Transverse colon (tissue), 3 donors: ENCODE data around the gene TJP1.

Source experiments
- EP300 ChIP-seq: sonication (generic); formaldehyde crosslinking; IDR thresholded peaks from one replicate; pipeline ENCODE4 v1.6.1; 2017; ENCODE audit warnings: antibody characterized with exemption, low read depth
- POLR2A ChIP-seq: fragments of 450-650 bp; IDR thresholded peaks from one replicate; pipeline ENCODE4 v1.6.1; 2016; ENCODE audit warnings: antibody characterized with exemption, mild to moderate bottlenecking, moderate library complexity
- TF ChIP-seq, protein P1 (sequence below), 5 experiments: fragments of 200-600 bp in 3 of 5; fragments of 450-650 bp in 2 of 5; sonication (generic) in 3 of 5; IDR thresholded peaks; 1 replicate in 2 of 5; 2 replicates in 3 of 5; pipeline ENCODE4 v1.5.1; 2016 to 2017; ENCODE audit warnings: antibody characterized with exemption in 5 of 5, inconsistent platforms in 3 of 5, mild to moderate bottlenecking in 2 of 5, moderate library complexity in 1 of 5

- TF ChIP-seq, protein P1, sequence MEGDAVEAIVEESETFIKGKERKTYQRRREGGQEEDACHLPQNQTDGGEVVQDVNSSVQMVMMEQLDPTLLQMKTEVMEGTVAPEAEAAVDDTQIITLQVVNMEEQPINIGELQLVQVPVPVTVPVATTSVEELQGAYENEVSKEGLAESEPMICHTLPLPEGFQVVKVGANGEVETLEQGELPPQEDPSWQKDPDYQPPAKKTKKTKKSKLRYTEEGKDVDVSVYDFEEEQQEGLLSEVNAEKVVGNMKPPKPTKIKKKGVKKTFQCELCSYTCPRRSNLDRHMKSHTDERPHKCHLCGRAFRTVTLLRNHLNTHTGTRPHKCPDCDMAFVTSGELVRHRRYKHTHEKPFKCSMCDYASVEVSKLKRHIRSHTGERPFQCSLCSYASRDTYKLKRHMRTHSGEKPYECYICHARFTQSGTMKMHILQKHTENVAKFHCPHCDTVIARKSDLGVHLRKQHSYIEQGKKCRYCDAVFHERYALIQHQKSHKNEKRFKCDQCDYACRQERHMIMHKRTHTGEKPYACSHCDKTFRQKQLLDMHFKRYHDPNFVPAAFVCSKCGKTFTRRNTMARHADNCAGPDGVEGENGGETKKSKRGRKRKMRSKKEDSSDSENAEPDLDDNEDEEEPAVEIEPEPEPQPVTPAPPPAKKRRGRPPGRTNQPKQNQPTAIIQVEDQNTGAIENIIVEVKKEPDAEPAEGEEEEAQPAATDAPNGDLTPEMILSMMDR (IDR thresholded peaks at IDR 0.05) = no peak
- TF ChIP-seq POLR2A (no peak), EP300 (no peak)
These were observed 71.5 kb downstream of the TJP1 start for GRCh38 chr15:29750754-29751153.
